Mucosa of rectum (tissue), 2 donors: ENCODE measurements around the gene TDRD12.
"Not testable (repeated sequence)": the region's sequence is repeated elsewhere in the genome, so short reads cannot be mapped to it uniquely, and the experiment has no call there.

Experiments used
- H3K27ac ChIP-seq, 2 donors: one replicate each; pipeline ENCODE4 v1.7.0; 2013; ENCODE audit warnings: inconsistent platforms in 2 of 2, low read depth in 2 of 2, low read length in 2 of 2
- H3K27me3 ChIP-seq, 2 donors: one replicate each; pipeline ENCODE4 v1.7.0; 2013; ENCODE audit warnings: low read length in 2 of 2; ENCODE audit not compliant: control insufficient read depth in 2 of 2, insufficient read depth in 2 of 2
- H3K36me3 ChIP-seq, 2 donors: one replicate each; pipeline ENCODE4 v1.7.0; 2013; ENCODE audit warnings: low read length in 2 of 2; ENCODE audit not compliant: control insufficient read depth in 2 of 2, insufficient read depth in 2 of 2
- H3K4me1 ChIP-seq, 2 donors: one replicate each; pipeline ENCODE4 v1.7.0; 2013; ENCODE audit warnings: low read length in 2 of 2, mild to moderate bottlenecking in 1 of 2; ENCODE audit not compliant: control insufficient read depth in 2 of 2, insufficient read depth in 2 of 2
- H3K4me3 ChIP-seq, 2 donors: one replicate each; pipeline ENCODE4 v1.7.0; 2013; ENCODE audit warnings: low read length in 2 of 2
- H3K9ac ChIP-seq, 2 donors: one replicate each; pipeline ENCODE4 v1.7.0; 2013; ENCODE audit warnings: low read length in 2 of 2, low read depth in 1 of 2, mild to moderate bottlenecking in 1 of 2
- H3K9me3 ChIP-seq, 2 donors: one replicate each; pipeline ENCODE4 v1.7.0; 2013; ENCODE audit warnings: low read length in 2 of 2; ENCODE audit not compliant: control insufficient read depth in 2 of 2
- donor health status: healthy.
- donor health status: Normal muscosa, but diverticular disease.

The TDRD12 gene

DNA sequence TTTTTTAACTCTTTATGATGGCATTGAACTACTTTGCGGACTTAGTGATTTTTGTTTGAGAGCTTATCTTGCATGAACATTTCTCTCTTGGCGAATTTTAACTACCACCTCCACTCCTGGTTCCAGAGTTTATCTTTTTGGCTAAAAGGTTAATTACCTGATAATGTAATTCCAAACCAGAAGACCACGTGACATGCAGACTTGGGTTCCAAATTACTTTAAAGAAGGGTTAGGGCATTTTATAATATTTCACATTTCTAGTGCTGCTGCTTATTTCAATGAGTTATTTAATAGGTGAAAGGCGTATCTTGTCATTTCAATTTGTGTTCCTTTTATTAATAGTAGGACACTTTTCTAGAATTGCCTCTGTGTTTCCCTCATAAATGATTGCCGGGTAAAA is 52.0 kb downstream of the TDRD12 start:
- Histone ChIP-seq H3K9ac (no peak overlapping the region), H3K36me3 (no peaks in the 10 kb centered on the region), H3K27ac (no peak overlapping the region), H3K4me1 (no peaks in the 10 kb centered on the region), H3K27me3 (no peaks in the 10 kb centered on the region), H3K9me3 (no peaks in the 10 kb centered on the region), H3K4me3 (no peak overlapping the region)

DNA sequence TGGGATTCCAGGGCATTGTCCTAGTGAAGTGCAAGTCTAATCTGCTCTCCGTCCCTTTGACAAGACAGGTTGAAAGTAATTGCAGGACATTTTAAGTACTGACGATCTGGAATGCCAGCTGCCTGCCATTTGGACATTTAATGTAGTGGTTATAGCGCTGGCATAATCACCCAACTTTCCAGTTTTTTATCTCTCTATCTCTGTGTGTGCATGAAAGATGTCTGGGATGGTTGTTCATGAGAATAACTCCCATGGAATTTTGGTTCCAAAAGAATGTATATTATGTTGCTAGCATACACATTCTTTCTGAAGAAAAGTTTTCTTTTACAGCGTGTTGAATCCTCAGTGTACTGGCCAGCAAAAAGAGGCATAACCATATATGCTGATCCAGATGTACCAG is 53.6 kb downstream of the TDRD12 start:
- Histone ChIP-seq H3K36me3 (no peaks in the 10 kb centered on the region), H3K4me3 (no peak overlapping the region), H3K27ac (no peak overlapping the region), H3K4me1 (no peaks in the 10 kb centered on the region), H3K9me3 (no peaks in the 10 kb centered on the region), H3K9ac (no peak overlapping the region), H3K27me3 (no peaks in the 10 kb centered on the region)

DNA sequence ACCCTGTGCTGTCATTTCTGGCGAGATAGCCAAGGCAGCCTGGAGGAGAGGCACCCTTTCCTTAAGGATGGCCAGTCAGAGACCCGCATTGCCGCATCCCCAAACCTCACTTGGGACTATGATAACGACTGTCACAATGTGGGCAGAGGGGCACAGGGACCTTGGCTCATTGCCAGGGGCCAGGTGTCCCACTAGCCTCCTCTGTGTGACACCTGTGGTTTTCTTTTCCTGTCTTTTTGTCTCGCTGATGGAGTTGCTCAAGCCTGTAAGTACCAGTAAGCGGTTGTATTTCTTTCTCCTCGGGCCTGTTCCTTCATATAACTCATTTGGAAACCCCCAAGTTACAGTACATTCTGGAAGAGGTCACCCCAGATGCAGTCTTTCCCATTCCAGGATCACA is 59.5 kb downstream of the TDRD12 start:
- Histone ChIP-seq H3K27me3 (no peaks in the 10 kb centered on the region), H3K4me3 (no peak overlapping the region), H3K27ac (no peak overlapping the region), H3K9me3 (no peaks in the 10 kb centered on the region), H3K9ac (no peak overlapping the region), H3K4me1 (no peaks in the 10 kb centered on the region), H3K36me3 (no peaks in the 10 kb centered on the region)

DNA sequence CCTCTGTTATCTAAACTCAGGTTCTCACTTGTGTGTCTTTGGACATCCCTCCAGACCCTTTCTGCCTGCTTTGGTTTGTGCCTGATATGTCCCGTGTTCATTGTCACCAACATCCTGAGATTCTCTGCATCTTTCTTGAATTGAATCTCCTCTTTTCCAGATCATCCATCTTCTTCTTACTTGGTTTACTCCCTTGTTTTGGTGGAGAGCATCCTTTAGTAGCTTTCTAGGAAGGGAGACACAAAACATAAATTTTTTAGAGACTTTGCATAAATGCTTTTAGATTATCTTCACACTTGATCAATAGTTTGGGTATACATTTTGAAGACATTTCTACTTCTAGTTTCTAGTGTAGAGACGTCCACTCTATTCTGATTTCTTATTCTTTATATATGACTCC is 61.7 kb downstream of the TDRD12 start:
- Histone ChIP-seq H3K27me3 (no peaks in the 10 kb centered on the region), H3K4me3 (no peak overlapping the region), H3K9me3 (no peaks in the 10 kb centered on the region), H3K9ac (no peak overlapping the region), H3K36me3 (no peaks in the 10 kb centered on the region), H3K27ac (no peak overlapping the region), H3K4me1 (no peaks in the 10 kb centered on the region)

DNA sequence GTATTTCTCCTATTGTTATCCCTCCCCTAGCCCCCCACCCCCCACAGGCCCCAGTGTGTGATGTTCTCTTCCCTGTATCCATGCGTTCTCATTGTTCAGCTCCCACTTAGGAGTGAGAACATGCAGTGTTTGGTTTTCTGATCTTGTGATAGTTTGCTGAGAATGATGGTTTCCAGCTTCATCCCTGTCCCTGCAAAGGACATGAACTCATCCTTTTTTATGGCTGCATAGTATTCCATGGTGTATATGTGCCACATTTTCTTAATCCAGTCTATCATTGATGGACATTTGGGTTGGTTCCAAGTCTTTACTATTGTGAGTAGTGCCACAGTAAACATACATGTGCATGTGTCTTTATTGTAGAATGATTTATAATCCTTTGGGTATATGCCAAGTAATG is 62.5 kb downstream of the TDRD12 start:
- H3K27me3 ChIP-seq, H3K4me1 ChIP-seq, H3K4me3 ChIP-seq, H3K27ac ChIP-seq, H3K36me3 ChIP-seq, H3K9me3 ChIP-seq, H3K9ac ChIP-seq: not testable (repeated sequence)

DNA sequence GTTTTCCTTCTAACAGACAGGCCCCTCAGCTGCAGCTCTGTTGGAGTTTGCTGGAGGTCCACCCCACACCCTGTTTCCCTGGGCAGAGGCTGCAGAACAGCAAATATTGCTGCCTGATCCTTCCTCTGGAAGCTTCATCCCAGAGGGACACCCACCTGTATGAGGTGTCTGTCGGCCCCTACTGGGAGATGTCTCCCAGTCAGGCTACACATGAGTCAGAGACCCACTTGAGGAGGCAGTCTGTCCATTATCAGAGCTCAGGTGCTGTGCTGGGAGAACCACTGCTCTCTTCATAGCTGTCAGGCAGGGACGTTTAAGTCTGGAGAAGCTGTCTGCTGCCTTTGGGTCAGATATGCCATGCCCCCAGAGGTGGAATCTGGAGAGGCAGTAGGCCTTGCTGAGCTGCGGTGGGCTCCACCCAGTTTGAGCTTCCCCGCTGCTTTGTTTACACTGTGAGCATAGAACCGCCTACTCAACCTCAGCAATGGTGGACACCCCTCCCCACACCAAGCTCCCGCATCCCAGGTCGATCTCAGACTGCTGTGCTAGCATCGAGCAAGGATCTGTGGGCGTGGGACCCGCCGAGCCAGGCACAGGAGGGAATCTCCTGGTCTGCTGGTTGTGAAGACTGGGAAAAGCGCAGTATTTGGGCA is 67.7 kb downstream of the TDRD12 start:
- H3K27ac ChIP-seq, H3K9ac ChIP-seq, H3K4me1 ChIP-seq, H3K9me3 ChIP-seq, H3K36me3 ChIP-seq, H3K27me3 ChIP-seq, H3K4me3 ChIP-seq: not testable (repeated sequence)

DNA sequence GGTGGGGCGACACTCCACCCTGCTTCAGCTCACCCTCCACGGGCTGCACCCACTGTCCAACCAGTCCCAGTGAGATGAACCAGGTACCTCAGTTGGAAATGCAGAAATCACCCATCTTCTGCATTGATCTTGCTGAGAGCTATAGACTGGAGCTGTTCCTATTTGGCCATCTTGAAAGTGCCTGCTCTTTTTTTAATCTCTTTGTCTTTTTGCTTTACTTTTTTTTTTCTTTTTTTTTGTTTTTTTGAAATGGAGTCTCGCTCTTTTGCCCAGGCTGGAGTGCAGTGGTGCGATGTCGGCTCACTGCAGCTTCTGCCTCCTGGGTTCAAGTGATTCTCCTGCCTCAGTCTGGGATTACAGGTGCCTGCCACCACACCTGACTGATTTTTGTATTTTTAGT is 68.3 kb downstream of the TDRD12 start:
- H3K4me1 ChIP-seq, H3K36me3 ChIP-seq, H3K9me3 ChIP-seq, H3K9ac ChIP-seq, H3K27ac ChIP-seq, H3K4me3 ChIP-seq, H3K27me3 ChIP-seq: not testable (repeated sequence)

DNA sequence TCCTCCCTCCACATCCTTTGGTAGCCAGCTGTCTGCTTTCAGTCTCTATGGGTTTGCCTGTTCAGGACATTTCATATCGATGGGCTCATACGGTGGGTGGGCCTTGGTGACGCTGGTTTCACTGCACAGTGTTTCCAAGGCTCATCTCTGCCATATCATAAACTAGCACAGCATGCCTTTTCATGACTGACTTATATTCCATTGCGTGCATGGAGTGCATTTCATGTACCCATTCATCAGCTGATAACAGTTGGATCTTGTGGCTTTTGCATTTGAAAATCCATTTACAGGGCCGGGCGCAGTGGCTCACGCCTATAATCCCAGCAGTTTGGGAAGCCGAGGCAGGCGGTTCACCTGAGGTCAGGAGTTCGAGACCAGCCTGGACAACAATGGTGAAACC is 69.9 kb downstream of the TDRD12 start:
- Histone ChIP-seq H3K4me1 (no peaks in the 10 kb centered on the region), H3K27me3 (no peaks in the 10 kb centered on the region), H3K27ac (no peak overlapping the region), H3K4me3 (no peak overlapping the region), H3K36me3 (no peaks in the 10 kb centered on the region), H3K9me3 (no peaks in the 10 kb centered on the region), H3K9ac (no peak overlapping the region)

DNA sequence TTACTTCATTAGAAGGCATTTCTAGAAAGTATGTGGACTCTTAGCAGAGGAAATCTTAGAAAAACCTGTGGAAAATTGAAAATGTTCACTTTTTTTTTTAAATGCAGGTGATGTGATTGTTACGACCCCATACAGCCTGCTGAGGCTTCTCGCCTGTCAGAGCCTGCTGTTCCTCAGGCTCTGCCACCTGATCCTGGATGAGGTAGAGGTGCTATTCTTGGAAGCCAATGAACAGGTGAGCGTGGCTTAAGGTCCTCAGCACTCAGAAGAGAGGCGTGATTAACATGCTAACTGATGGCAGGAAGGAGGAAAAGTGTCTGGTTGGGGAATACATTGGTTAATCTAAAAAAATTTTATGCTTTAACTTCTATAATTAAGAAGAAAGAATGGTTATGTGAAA is 78.6 kb downstream of the TDRD12 start:
- Histone ChIP-seq H3K27me3 (peaks cover 0 to 2% of the 10 kb centered on the region in 2 donors), H3K4me3 (no peak overlapping the region), H3K4me1 (no peaks in the 10 kb centered on the region), H3K9ac (no peak overlapping the region), H3K36me3 (no peaks in the 10 kb centered on the region), H3K9me3 (no peaks in the 10 kb centered on the region), H3K27ac (no peak overlapping the region)

DNA sequence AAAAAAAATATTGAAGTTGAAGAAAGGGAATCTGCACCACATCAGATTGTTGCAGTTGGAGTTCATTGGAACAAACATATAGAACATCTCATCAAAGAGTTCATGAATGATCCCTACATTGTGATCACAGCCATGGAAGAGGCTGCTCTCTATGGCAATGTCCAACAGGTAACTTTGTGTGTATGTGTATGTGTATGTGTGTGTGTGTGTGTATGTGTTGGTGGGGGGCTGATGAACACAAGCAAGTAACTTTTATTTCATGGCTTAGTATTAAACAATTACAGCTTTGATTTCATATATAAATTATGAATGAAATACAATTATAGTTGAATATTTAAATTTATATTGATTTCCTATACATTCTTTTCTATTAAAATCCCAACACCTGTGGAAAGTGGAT is 80.6 kb downstream of the TDRD12 start:
- Histone ChIP-seq H3K36me3 (no peaks in the 10 kb centered on the region), H3K4me1 (no peaks in the 10 kb centered on the region)

DNA sequence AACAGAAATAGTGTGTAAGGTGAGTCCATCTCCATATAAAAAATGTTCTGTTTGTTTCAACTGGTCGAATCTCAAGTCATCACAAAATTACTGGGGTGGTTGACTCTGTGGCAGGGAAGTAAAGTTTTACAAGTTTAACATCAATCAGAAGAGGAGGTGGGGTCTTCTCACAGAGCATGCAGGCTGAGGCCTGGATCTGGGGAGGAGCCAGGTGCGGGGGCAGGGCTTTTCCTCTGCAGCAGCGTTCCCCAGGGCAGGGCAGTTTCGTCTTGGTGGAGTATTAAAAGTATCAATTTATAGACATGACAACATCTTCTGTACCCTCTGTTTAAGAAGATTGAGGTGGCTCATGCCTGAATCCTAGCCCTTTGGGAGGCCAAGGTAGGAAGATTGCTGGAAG is 81.2 kb downstream of the TDRD12 start:
- H3K27ac ChIP-seq, result no peak overlapping the region

More for the DNA sequence above, 80.6 kb downstream of the TDRD12 start:
- no peak overlapping the region for H3K9ac ChIP-seq
- H3K4me3 ChIP-seq, result no peak overlapping the region
- no peak overlapping the region for H3K27ac ChIP-seq
- peaks cover 0 to 2% of the 10 kb centered on the region in 2 donors for H3K27me3 ChIP-seq
- H3K9me3 ChIP-seq, result no peaks in the 10 kb centered on the region

More for the DNA sequence above, 81.2 kb downstream of the TDRD12 start:
- Histone ChIP-seq H3K9me3 (no peaks in the 10 kb centered on the region), H3K4me1 (no peaks in the 10 kb centered on the region), H3K36me3 (no peaks in the 10 kb centered on the region), H3K4me3 (no peak overlapping the region), H3K27me3 (peaks cover 0 to 2% of the 10 kb centered on the region in 2 donors), H3K9ac (no peak overlapping the region)
